Measurements from ENCODE around the gene RNF112. TPM values are rescaled to one million over a fixed set of nuclear protein-coding genes. Genes with fewer than 3 reads are reported as not detected.
A peak's percentile ranks its signal among the peaks of the same experiment; 100 is the strongest.

Gene RNF112
- total and polyA plus RNA-seq, 2 of the 8 experiments (the other 6 are each of a cell fraction or from before 2014, with no cell fraction given) = 1.1 to 2.2 TPM

GRCh38 chr17:19448341-19449268 lies 37.6 kb downstream of the RNF112 start:
- H4K91ac ChIP-seq (replicated peaks; ENCODE audit: insufficient read length, low read length) = peak overlapping the region; percentile 8
- H2BK120ac ChIP-seq (replicated peaks; ENCODE audit: low read depth, low read length) = no peak overlapping the region
- no peak overlapping the region for H3K23ac ChIP-seq (ENCODE audit: insufficient read length)
- H3K79me2 ChIP-seq (ENCODE audit: control insufficient read depth in 1 of 2, insufficient read depth in 2 of 2, low read length in 2 of 2) = no peaks in the 10 kb centered on the region
- H3K27ac ChIP-seq (ENCODE audit: low read depth, low read length) = no peak overlapping the region
- peak overlapping the region; percentile 81; the same call in 1 of the 2 replicates for H2BK20ac ChIP-seq (ENCODE audit: low read length)
- peak overlapping the region; percentile 82; the same call in 1 of the 2 replicates for H2BK12ac ChIP-seq (ENCODE audit: low read depth, low read length)
- no peaks in the 10 kb centered on the region for H3K36me3 ChIP-seq (ENCODE audit: control insufficient read depth in 2 of 4, insufficient read depth in 4 of 4, low read length in 3 of 4)
- H4K8ac ChIP-seq (ENCODE audit: extremely low read depth, insufficient read depth, low read length) = no peak overlapping the region
- H3K4me2 ChIP-seq (ENCODE audit: insufficient read depth in 1 of 2, low read depth in 2 of 2, low read length in 2 of 2) = no peak overlapping the region
- H2BK5ac ChIP-seq (ENCODE audit: low read depth, low read length) = no peak overlapping the region; the same call in 1 of the 2 replicates
- 87% methylated on average over 8 of the region's 8 CpGs; no CpG with 5 or more reads in 1 of the 2 experiments for WGBS, 2 experiments (ENCODE audit: extremely low coverage in 1 of 2, insufficient coverage in 1 of 2, insufficient read length in 1 of 2, insufficient replicate concordance in 2 of 2, low coverage in 1 of 2, low lambda C conversion rate in 2 of 2, missing lambda C conversion rate in 1 of 2)
- no peak overlapping the region for H4K5ac ChIP-seq (ENCODE audit: insufficient read length, low read depth, low read length)
- H3K79me1 ChIP-seq (ENCODE audit: low read depth, low read length) = no peaks in the 10 kb centered on the region
- CTCF ChIA-PET (ENCODE audit: partially characterized antibody) = interaction anchor here (1.3 to 3.6 kb wide), 16 partner anchors 9 to 308 kb away, joined by 3 to 66 read pairs (median 10); partner anchors contain the start of genes B9D1, MAPK7 and RNF112
- H3K9me3 ChIP-seq (ENCODE audit: insufficient read depth in 2 of 2, low read depth in 1 of 2, low read length in 1 of 2) = peaks cover 5% of the 10 kb centered on the region in 2 experiments; a peak in 2 of 4 replicates
- H2AFZ ChIP-seq (ENCODE audit: low read length) = no peak overlapping the region
- DNase-seq (ENCODE audit: low read depth in 1 of 2, low spot score in 2 of 2) (no peak), FAIRE-seq (no peak)
- no peak overlapping the region for H3K14ac ChIP-seq (ENCODE audit: insufficient read length)
- H2AK5ac ChIP-seq (ENCODE audit: low read depth, low read length) = peak overlapping the region; percentile 53; the same call in 1 of the 2 replicates
- POLR2A ChIA-PET (ENCODE audit: partially characterized antibody) = interaction anchor here (1.4 to 2.1 kb wide), 2 partner anchors 10 to 12 kb away, joined by 4 to 13 read pairs; no protein-coding TSS in a partner anchor
- no peaks in the 10 kb centered on the region for H3K23me2 ChIP-seq (ENCODE audit: low read depth, low read length)
- no peak overlapping the region; the same call in 1 of the 2 replicates for H2BK15ac ChIP-seq (ENCODE audit: low read length)
- no peaks in the 10 kb centered on the region for H4K20me1 ChIP-seq (replicated peaks in 1 of 2; ENCODE audit: control insufficient read depth in 1 of 2, insufficient read depth in 2 of 2, low read length in 2 of 2)
- no peak overlapping the region for H3K4me3 ChIP-seq (ENCODE audit: extremely low read depth in 1 of 4, insufficient read depth in 2 of 4, low read depth in 3 of 4, low read length in 4 of 4)
- H3K4ac ChIP-seq (replicated peaks; ENCODE audit: insufficient read length, low read depth, low read length) = no peak overlapping the region
- no peaks in the 10 kb centered on the region for H3K27me3 ChIP-seq (replicated peaks in 1 of 4; ENCODE audit: control insufficient read depth in 3 of 4, extremely low read depth in 1 of 4, insufficient read depth in 3 of 4, low read length in 3 of 4)
- H3K4me1 ChIP-seq (replicated peaks in 1 of 4; ENCODE audit: control insufficient read depth in 3 of 4, insufficient read depth in 4 of 4, low read length in 3 of 4) = peaks cover 2 to 9% (median 4%) of the 10 kb centered on the region in 4 experiments; a peak in 4 of 7 replicates
- H3K9ac ChIP-seq (replicated peaks in 1 of 4; ENCODE audit: extremely low read depth in 1 of 4, low read depth in 3 of 4, low read length in 3 of 4) = no peak overlapping the region
- H3K56ac ChIP-seq (replicated peaks; ENCODE audit: insufficient read length, low read depth, low read length) = no peak overlapping the region
- H3K18ac ChIP-seq (ENCODE audit: extremely low read depth, low read length) = no peak overlapping the region
- no peak for TF ChIP-seq SUZ12 (IDR thresholded peaks at IDR 0.05; ENCODE audit: low read length)
- TF ChIP-seq RFX5 (IDR thresholded peaks at IDR 0.05; ENCODE audit: borderline replicate concordance, low read depth, low read length) = no peak
- no peak for TF ChIP-seq PHF8 (conservative IDR thresholded peaks at IDR 0.05; ENCODE audit: low read depth, low read length)
- TF ChIP-seq CHD2 (IDR thresholded peaks at IDR 0.05; ENCODE audit: low read length) = no peak
- no peak for TF ChIP-seq BRCA1 (IDR thresholded peaks at IDR 0.05; ENCODE audit: low read depth, low read length)
- TF ChIP-seq HDAC6 (IDR thresholded peaks at IDR 0.05; ENCODE audit: low read depth, low read length) = no peak
- no peak for TF ChIP-seq ZNF274 (IDR thresholded peaks at IDR 0.05; ENCODE audit: borderline replicate concordance, extremely low read depth, low read length)
- TF ChIP-seq CTBP2 (IDR thresholded peaks at IDR 0.05; ENCODE audit: borderline replicate concordance, insufficient read depth, insufficient read length, low read length) = no peak
- TF ChIP-seq SIRT6 (IDR thresholded peaks at IDR 0.05; ENCODE audit: low read length) = no peak
- TF ChIP-seq MAFK (IDR thresholded peaks at IDR 0.05; ENCODE audit: low read depth, low read length) = no peak
- TF ChIP-seq BACH1 (IDR thresholded peaks at IDR 0.05; ENCODE audit: low read length) = no peak

Data from H1 (cell line).